ENCODE results near the gene CTNNA3.

Gene CTNNA3

DNA sequence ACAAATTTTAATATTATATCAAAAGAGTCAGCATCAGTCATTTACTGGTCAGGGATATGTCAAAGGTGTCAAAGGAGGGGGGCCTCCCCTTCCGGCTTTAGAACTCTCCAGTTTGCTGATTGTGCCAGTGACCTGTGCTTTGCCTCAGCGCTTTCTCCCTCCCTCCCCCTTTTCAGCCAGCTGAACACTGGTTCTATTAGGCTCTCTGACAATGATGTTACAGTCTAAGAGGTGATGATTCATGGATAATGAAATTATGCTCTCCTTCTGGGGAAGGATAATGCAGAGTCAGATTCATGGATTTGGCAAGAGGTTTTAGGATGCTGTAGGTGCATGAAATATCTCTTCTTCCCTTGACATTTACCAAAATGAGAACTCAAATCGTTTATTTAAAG lies 764.0 kb downstream of the CTNNA3 start:
- no peak for DNase-seq (ENCODE audit: low read depth in 2 of 2)

DNA sequence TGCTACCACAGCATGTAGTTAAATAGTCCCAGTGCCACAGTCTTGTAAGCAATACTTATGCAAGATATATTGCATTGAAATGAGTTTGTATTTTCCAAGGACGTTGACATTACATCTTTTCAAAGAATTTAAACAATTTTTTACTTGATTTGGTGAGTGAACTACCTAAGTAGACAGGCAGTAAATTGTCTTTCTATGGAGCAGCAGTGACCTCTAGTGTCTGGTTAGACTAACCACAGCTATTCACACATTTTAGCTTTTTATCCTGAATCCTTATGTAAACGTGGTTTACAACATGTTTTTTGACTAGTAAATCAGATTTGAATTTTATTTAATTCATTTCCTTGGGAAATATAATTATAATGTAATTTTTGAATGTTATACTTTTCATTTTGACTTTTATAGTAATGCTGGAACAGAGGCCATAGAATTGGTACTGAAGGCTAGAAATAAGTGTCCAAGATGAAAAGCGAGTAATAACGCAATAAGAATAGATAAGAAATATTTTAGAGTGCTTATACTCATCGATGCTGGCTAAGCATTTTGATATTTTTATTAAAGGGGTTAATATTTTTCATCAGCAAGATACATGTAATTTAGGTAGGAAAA lies 764.6 kb downstream of the CTNNA3 start:
- DNase-seq (ENCODE audit: low read depth in 2 of 2): no peak

GRCh38 chr10:66929375-66929774 lies 766.6 kb downstream of the CTNNA3 start:
- DNase-seq (ENCODE audit: low read depth in 2 of 2): no peak

DNA sequence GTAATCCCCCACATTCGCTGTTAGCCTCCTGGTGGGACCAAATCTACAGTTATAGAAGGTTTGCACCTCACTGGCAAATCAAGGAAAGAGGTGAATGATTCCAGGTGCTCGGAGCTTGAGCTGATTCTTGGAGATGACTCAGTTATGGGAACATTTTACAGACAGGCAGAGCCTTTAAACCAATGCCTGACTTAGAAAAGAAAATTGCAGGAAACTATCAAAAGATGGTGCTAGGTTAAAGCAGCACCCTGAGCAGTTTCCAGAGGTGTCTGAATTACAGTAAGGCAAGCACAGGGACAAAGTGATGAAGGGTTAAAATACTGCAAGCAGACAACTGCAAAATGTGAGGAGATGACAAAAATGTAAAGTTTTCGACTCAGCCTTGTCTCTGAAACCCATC lies 767.2 kb downstream of the CTNNA3 start:
- no peak for DNase-seq (ENCODE audit: low read depth in 2 of 2)

DNA sequence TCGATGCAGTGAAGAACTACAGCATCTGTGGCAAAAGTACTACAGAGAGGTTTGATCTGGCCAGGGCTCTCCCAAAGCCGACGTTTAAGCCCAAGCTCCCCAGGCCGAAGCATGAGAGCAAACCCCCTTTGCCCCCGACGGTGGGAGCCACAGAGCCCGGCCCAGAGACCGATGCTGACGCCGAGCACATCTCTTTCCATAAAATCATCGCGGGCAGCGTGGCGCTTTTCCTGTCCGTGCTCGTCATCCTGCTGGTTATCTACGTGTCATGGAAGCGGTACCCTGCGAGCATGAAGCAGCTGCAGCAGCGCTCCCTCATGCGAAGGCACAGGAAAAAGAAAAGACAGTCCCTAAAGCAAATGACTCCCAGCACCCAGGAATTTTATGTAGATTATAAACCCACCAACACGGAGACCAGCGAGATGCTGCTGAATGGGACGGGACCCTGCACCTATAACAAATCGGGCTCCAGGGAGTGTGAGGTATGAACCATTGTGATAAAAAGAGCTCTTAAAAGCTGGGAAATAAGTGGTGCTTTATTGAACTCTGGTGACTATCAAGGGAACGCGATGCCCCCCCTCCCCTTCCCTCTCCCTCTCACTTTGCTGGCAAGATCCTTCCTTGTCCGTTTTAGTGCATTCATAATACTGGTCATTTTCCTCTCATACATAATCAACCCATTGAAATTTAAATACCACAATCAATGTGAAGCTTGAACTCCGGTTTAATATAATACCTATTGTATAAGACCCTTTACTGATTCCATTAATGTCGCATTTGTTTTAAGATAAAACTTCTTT lies 767.8 kb downstream of the CTNNA3 start:
- no peak for DNase-seq (ENCODE audit: low read depth in 2 of 2)

- DNase-seq (ENCODE audit: low read depth in 2 of 2): no peak
These were observed 768.6 kb downstream of the CTNNA3 start for GRCh38 chr10:66927251-66927935.

- DNase-seq (ENCODE audit: low read depth in 2 of 2): no peak
These were observed 769.2 kb downstream of the CTNNA3 start for GRCh38 chr10:66926841-66927240.

DNA sequence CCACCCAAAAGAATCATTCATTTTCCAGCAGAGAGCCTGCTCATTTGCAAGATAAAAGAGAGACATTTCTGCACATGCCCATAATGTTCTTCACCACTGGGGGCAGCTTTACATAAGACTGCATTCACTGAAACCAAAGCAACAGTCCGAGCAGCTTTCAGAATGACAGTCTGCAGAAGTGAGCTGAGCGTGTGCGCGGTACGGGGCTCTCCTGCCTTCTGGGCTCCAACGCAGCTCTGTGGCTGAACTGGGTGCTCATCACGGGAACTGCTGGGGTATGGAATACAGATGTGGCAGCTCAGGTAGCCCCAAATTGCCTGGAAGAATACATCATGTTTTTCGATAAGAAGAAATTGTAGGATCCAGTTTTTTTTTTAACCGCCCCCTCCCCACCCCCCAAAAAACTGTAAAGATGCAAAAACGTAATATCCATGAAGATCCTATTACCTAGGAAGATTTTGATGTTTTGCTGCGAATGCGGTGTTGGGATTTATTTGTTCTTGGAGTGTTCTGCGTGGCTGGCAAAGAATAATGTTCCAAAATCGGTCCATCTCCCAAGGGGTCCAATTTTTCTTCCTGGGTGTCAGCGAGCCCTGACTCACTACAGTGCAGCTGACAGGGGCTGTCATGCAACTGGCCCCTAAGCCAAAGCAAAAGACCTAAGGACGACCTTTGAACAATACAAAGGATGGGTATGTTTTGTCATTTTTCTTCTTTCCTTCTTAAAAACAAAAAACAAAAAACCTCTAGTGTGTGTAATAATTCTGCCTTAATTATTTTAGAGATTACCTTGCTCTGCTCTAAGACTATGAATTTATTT lies 769.9 kb downstream of the CTNNA3 start, which contains the start of gene LRRTM3:
TSS of gene LRRTM3 (plus strand) at position 141 of the 820 bp plus-strand sequence.
- peak; percentile 1 to 3 for DNase-seq (ENCODE audit: low read depth in 2 of 2)

DNA sequence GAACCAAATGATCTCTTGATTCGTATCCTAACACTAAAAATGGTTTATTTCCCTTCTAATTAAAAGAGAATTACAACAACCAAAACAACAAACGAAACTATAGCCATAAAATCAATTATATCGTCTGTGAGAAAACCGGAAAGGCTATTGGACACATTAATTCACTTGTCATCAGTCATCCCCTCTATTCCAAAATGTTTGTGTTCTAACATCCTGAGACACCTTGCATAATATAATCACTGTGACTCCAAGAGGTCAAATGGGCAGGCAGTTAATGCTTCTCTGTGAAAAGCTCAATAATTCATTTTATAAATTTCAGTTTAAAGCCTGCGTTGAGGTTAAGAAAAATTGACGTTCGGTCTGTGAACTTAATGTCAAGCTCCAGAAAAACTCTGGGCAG lies 770.6 kb downstream of the CTNNA3 start:
- DNase-seq (ENCODE audit: low read depth in 2 of 2): no peak

- no peak for DNase-seq (ENCODE audit: low read depth in 2 of 2)
These were observed 771.2 kb downstream of the CTNNA3 start for GRCh38 chr10:66924674-66925345.

- no peak for DNase-seq (ENCODE audit: low read depth in 2 of 2)
These were observed 776.7 kb downstream of the CTNNA3 start for GRCh38 chr10:66919248-66919647.

DNA sequence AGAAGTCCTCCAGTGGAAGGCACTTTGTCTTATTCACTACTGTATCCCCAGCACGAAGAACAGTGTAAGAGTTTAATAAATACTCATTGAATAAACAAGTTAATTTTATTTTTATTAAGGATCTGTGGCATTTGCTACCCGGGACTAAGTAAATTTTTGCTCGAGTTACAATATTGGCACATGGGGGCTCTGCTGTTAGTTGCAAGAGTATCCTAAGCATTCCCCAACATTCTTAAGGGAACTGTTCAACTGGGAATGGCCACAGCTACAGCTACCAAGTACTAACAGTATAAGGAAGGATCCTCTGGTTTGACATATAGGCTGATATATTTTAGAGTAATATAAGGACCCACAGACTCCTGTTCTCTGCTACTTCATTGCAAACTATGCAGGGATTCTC lies 778.9 kb downstream of the CTNNA3 start:
- DNase-seq (ENCODE audit: low read depth in 2 of 2): no peak

DNA sequence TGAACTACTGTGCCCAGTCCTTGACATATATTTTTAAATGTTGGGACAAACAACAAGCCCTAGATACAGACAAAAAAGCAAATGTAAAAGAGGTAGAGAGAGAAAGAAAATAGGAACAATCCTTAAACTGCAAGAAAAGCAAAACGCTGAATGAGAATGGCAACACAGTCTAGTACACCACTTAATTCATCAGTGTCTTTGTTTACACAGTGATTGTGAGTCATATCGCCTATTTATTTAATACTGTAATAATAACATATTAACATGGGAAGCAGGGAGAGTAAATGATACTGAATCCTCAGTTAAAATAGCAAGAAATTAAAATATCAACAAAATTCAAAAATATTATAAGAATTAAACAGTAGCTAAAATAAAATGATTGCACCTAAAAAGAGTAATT lies 780.0 kb downstream of the CTNNA3 start:
- no peak for DNase-seq (ENCODE audit: low read depth in 2 of 2)

GRCh38 chr10:66910671-66911070 lies 785.3 kb downstream of the CTNNA3 start:
- DNase-seq (ENCODE audit: low read depth in 2 of 2): no peak

DNA sequence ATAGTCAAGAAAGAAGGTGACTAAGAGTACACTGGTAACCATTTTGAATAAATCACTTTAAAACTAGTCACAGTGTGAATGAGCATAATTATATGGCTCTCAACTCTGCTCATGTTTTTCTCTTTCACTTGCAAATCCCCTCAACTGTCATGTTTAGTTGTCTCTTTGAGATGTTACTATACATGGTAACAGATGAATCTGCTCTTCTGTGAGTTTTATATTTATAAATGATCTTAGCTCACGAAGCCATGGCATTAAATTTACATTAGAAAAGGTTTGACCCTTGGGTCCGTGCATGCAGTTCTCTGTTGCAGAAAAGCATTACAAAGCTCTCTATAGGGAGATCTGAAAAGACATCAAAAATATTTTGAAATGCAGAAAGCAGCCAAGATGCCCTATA lies 803.1 kb downstream of the CTNNA3 start:
- no peak for DNase-seq (ENCODE audit: low read depth in 2 of 2)

- DNase-seq (ENCODE audit: low read depth in 2 of 2): no peak
These were observed 807.8 kb downstream of the CTNNA3 start for GRCh38 chr10:66888237-66888636.

DNA sequence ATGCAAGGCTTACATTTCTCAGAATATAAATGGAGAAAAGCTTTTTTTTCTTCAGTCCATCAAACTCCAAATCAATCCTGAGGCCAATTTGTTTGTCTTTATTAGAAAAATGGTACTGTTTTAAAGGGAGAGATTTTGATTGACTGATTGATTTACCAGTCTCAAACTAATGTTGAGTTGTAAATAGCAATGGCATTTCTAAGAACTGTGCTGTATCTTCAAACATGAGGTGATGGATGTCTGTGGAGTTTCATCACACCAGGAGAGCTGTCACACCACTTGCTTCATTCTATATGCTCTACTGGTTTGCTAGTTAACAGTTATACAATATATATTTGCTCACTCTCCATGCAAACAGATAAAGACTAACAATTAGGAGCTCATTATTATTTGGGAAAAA lies 809.1 kb downstream of the CTNNA3 start:
- no peak for DNase-seq (ENCODE audit: low read depth in 2 of 2)

DNA sequence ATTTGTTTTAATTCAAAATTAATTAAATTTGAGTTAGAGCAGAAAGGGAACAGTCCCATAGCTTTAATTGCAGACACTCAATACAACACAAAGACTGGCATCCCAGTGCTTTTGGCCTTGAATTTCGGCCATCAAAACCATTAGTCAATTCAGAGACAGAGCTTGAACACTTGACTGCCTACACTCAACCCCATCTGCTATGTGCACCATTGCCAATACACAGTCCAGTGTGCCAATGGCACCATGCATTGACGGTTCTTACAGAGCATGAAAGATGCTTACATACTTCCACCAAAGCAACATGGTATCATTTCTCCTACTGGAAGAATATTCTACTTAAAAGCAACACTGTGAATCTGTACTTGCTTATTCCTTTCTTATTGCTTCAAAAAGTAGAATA lies 813.7 kb downstream of the CTNNA3 start:
- DNase-seq (ENCODE audit: low read depth in 2 of 2): no peak

- DNase-seq (ENCODE audit: low read depth in 2 of 2): no peak
These were observed 814.2 kb downstream of the CTNNA3 start for GRCh38 chr10:66881814-66882213.

DNA sequence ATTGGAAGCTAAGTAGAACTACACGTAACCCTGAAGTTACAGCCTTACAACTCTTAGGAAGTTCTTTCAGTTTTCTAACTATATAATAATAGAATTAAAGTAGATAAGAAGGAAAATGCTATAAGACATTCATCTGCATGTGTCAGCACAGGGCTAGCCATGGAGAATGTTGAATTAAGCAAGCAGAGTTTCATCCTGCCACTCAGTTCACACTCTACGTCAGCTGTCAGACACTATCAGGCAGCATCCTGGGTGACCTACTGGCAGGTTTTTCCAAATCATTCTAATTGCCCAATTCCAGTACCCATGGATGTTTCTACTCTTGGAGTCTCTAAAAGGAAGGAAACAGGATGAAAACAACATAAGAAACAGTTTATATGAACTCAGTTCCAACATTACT lies 815.2 kb downstream of the CTNNA3 start:
- DNase-seq (ENCODE audit: low read depth in 2 of 2): no peak

GRCh38 chr10:66880292-66880691 lies 815.7 kb downstream of the CTNNA3 start:
- no peak for DNase-seq (ENCODE audit: low read depth in 2 of 2)
